Transverse colon (tissue), 4 donors: ENCODE measurements around the gene UTP14C. TPM values are rescaled to one million over a fixed set of nuclear protein-coding genes. Genes with fewer than 3 reads are reported as not detected.

Source experiments
- DNase-seq: peaks from one replicate; pipeline ENCODE4 v3.0.0-alpha.2; 2019
- H3K27ac ChIP-seq, 4 donors: fragments of 200-600 bp; sonication (generic); 2 replicates each; pipeline ENCODE4 v1.5.1; 2016 to 2018; ENCODE audit warnings: inconsistent platforms in 4 of 4
- H3K27me3 ChIP-seq: fragments of 200-600 bp; sonication (generic); 2 replicates; pipeline ENCODE4 v1.5.1; 2017; ENCODE audit warnings: inconsistent platforms
- H3K36me3 ChIP-seq, 4 donors: fragments of 200-600 bp; sonication (generic); 2 replicates each; pipeline ENCODE4 v1.5.1; 2017 to 2019; ENCODE audit warnings: inconsistent platforms in 4 of 4
- H3K4me1 ChIP-seq, 4 donors: fragments of 200-600 bp; sonication (generic); 2 replicates each; pipeline ENCODE4 v1.5.1; 2017 to 2020; ENCODE audit warnings: inconsistent platforms in 4 of 4
- H3K4me3 ChIP-seq, 4 donors: fragments of 200-600 bp; sonication (generic); 1 replicate in 1 of 4; 2 replicates in 3 of 4; pipeline versions ENCODE4 v1.5.1 to v1.6.1; 2017 to 2019; ENCODE audit warnings: inconsistent platforms in 4 of 4
- H3K9me3 ChIP-seq, 2 donors: fragments of 200-600 bp; sonication (generic); 2 replicates each; pipeline ENCODE4 v1.5.1; 2017 to 2019; ENCODE audit warnings: inconsistent platforms in 2 of 2
- CTCF ChIP-seq, 5 experiments: fragments of 200-600 bp in 3 of 5; fragments of 450-650 bp in 2 of 5; sonication (generic) in 3 of 5; IDR thresholded peaks; 1 replicate in 2 of 5; 2 replicates in 3 of 5; pipeline ENCODE4 v1.5.1; 2016 to 2017; ENCODE audit warnings: antibody characterized with exemption in 5 of 5, inconsistent platforms in 3 of 5, mild to moderate bottlenecking in 2 of 5, moderate library complexity in 1 of 5
- EP300 ChIP-seq: sonication (generic); formaldehyde crosslinking; IDR thresholded peaks from one replicate; pipeline ENCODE4 v1.6.1; 2017; ENCODE audit warnings: antibody characterized with exemption, low read depth
- POLR2A ChIP-seq: fragments of 450-650 bp; IDR thresholded peaks from one replicate; pipeline ENCODE4 v1.6.1; 2016; ENCODE audit warnings: antibody characterized with exemption, mild to moderate bottlenecking, moderate library complexity
- POLR2AphosphoS5 ChIP-seq, 3 donors: sonication (generic); formaldehyde crosslinking; IDR thresholded peaks; one replicate each; pipeline ENCODE4 v1.6.1; 2016; ENCODE audit warnings: antibody characterized with exemption in 3 of 3
- WGBS, 2 donors: methylation state at CpG; one replicate each; pipeline ENCODE4 v1.1.5; 2018; ENCODE audit warnings: low coverage in 1 of 2; 5-methylcytosine and 5-hydroxymethylcytosine counted together
- in situ Hi-C, 4 donors: fragments of 200-750 bp; cut with MboI; loops; one replicate each; pipeline versions ENCODE4 v1.15.0 to v1.15.1; 2017; ENCODE audit warnings: low sequenced_read_pairs in 3 of 4, low pct_ligation_motif_present in 1 of 4, low pct_unique_long_range_greater_than_20kb in 1 of 4
- intact Hi-C: fragments of 100-400 bp; cut with DNase I; formaldehyde crosslinking; loops from one replicate; pipeline ENCODE4 v1.15.1; 2023; ENCODE audit warnings: low total_unique reads
- total RNA-seq, 4 donors: library from RNA; depleted of rRNA; stranded (reverse); fragments of >200 nt; gene quantifications; one replicate each; pipeline ENCODE4 v1.1.0, GENCODE V29; 2016

Gene UTP14C
- total RNA-seq, 4 donors from 2014 or later = 5.2 to 20.0 (median 13.6) TPM

GRCh38 chr13:52009946-52010345, 14.5 kb upstream of the UTP14C start:
- Histone ChIP-seq H3K4me3 (no peak overlapping the region), H3K27ac (no peak overlapping the region), H3K27me3 (no peaks in the 10 kb centered on the region), H3K4me1 (peaks cover 3 to 33% (median 25%) of the 10 kb centered on the region in 4 donors), H3K36me3 (no peaks in the 10 kb centered on the region), H3K9me3 (no peaks in the 10 kb centered on the region)
- 58 to 70% methylated on average over 6 of the region's 6 CpGs for WGBS, 2 donors
- no peak for TF ChIP-seq POLR2A
- TF ChIP-seq CTCF (IDR thresholded peaks at IDR 0.05) = no peak
- TF ChIP-seq EP300 = no peak
- no peak for TF ChIP-seq POLR2AphosphoS5 (IDR thresholded peaks at IDR 0.05)
- DNase-seq = no peak
- in situ Hi-C loops (loop anchor here in 2 of 4 donors (10.0 to 25.0 kb wide), 4 partner anchors 115 to 452 kb away; partner anchors contain the start of genes CKAP2 (in 1 of the 2), NEK5 (in 1 of the 2) and VPS36 (in 1 of the 2)), intact Hi-C loops (loop anchor here (10.0 kb wide), 1 partner anchor 115 kb away; the partner anchor contains the start of gene NEK5)

GRCh38 chr13:52010890-52011631, 13.4 kb upstream of the UTP14C start, which contains the start of gene ATP7B:
TSS of gene ATP7B (minus strand) at chr13:52011450. CDS start at chr13:52011337, 113 bp downstream.
- in situ Hi-C loops = loop anchor here in 1 of 4 donors (25.0 kb wide), 1 partner anchor 451 kb away; the partner anchor contains the start of genes CKAP2 and VPS36
- peak; percentile 34 for DNase-seq
- TF ChIP-seq POLR2AphosphoS5 (IDR thresholded peaks at IDR 0.05) (no peak), EP300 (no peak), POLR2A (no peak), CTCF (IDR thresholded peaks at IDR 0.05) (peak in 2 of 5 experiments; percentile 19 to 36)

DNA sequence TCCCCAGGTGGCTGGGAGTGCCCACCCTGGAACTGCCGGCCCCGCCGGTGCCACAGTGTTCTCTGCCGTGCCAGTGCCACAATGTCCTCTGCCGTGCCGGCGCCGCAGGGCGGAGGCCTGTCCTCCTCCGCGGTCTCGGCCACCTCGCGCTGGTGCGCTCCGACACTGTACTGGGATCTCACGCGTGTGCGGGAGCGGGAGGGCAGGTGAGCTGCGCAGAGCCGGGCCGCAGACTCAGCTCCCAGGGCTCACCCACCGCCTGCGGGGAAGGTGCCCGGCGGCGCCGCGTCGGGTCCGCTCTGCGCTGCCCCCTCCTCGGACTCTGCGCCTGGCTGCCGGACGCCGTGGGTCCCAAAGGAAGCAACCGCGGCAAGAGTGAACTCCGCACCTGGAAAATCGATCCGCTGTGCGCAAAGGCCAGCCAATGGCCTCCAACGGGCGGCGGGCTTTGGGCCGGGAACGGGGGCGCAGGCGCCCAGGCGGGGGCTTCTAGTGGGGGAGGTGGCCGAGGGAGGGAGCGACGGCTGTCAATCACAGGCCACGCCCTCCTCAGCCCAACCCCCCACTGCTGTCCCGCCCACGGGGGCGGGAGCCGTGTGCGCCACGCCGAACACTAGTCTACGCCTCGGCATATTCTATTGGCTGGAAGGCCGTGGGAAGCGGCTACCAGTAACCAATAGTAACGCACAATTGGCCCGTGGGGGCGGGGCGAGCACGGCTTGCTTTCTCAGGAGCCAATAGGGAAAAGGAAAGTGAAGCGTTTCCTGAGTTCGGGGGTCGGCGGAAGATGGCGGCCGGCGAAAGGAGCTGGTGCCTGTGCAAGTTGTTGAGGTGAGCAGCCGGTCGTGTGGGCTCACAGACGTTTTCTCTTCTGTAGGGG, 12.6 kb upstream of the UTP14C start, which contains the start of gene ALG11:
TSS of gene ALG11 (plus strand) at position 767 of the 880 bp plus-strand sequence. CDS start at position 788, 21 bp downstream.
- no peaks in the 10 kb centered on the region for H3K27me3 ChIP-seq
- H3K36me3 ChIP-seq = no peaks in the 10 kb centered on the region
- DNase-seq = peak; percentile 100
- WGBS, 2 donors = 2% methylated on average over 42 of the region's 82 CpGs; no CpG with 5 or more reads in 1 of the 2 donors
- H3K4me3 ChIP-seq = peak within 1 kb of the TSS; percentile 62 to 86 (median 74)
- no peaks in the 10 kb centered on the region for H3K9me3 ChIP-seq
- peak in 1 of 5 experiments; percentile 14 for TF ChIP-seq CTCF (IDR thresholded peaks at IDR 0.05)
- no peak for TF ChIP-seq EP300
- peak; percentile 58 for TF ChIP-seq POLR2A
- peak; percentile 7 to 76 (median 71) for TF ChIP-seq POLR2AphosphoS5 (IDR thresholded peaks at IDR 0.05)
- peaks cover 3 to 30% (median 22%) of the 10 kb centered on the region in 4 donors for H3K4me1 ChIP-seq
- in situ Hi-C loops = loop anchor here in 1 of 4 donors (25.0 kb wide), 1 partner anchor 450 kb away; the partner anchor contains the start of genes CKAP2 and VPS36
- peak within 1 kb of the TSS; percentile 82 to 91 (median 86) for H3K27ac ChIP-seq
- intact Hi-C loops = no loop called here

More at GRCh38 chr13:52010890-52011631, 13.4 kb upstream of the UTP14C start, which contains the start of gene ATP7B:
- Histone ChIP-seq H3K27ac (peak within 1 kb of the TSS; percentile 82 to 91 (median 86)), H3K4me1 (peaks cover 3 to 30% (median 22%) of the 10 kb centered on the region in 4 donors), H3K27me3 (no peaks in the 10 kb centered on the region), H3K4me3 (peak within 1 kb of the TSS; percentile 62 to 86 (median 74)), H3K9me3 (no peaks in the 10 kb centered on the region), H3K36me3 (no peaks in the 10 kb centered on the region)
- 4 to 8% methylated on average over 10 to 44 of the region's 46 CpGs for WGBS, 2 donors
- intact Hi-C loops = no loop called here
